ENCODE measurements around the gene PCDHGA1.

PCDHGA1 gene

GRCh38 chr5:141495453-141495811, 165.1 kb downstream of the PCDHGA1 start:
- Histone ChIP-seq H3K36me3 (ENCODE audit: control insufficient read depth in 4 of 4, insufficient read depth in 4 of 4, low read length in 3 of 4) (no peaks in the 10 kb centered on the region), H3K27ac (ENCODE audit: insufficient read depth in 1 of 2, low read depth in 1 of 2, low read length in 2 of 2, poor library complexity in 1 of 2, severe bottlenecking in 2 of 2) (no peak overlapping the region), H3K4me3 (ENCODE audit: control insufficient read depth in 1 of 7, extremely low read depth in 1 of 7, insufficient read depth in 4 of 7, low read depth in 2 of 7, low read length in 6 of 7) (no peak overlapping the region), H3K9me3 (ENCODE audit: control extremely low read depth in 1 of 5, control insufficient read depth in 4 of 5, insufficient read depth in 2 of 5, low read depth in 1 of 5, low read length in 4 of 5) (no peaks in the 10 kb centered on the region), H3K4me1 (ENCODE audit: control extremely low read depth in 1 of 4, control insufficient read depth in 4 of 4, insufficient read depth in 4 of 4, low read length in 3 of 4) (peaks cover 0 to 23% (median 13%) of the 10 kb centered on the region in 4 experiments), H3K27me3 (replicated peaks in 2 of 5; ENCODE audit: control insufficient read depth in 4 of 5, insufficient read depth in 5 of 5, low read length in 4 of 5) (peaks cover 7 to 65% (median 43%) of the 10 kb centered on the region in 5 experiments)
- CTCF ChIA-PET = interaction anchor here (1.6 to 1.8 kb wide), 3 partner anchors 9 to 28 kb away, joined by 4 to 8 read pairs (median 6); no protein-coding TSS in a partner anchor
- POLR2A ChIA-PET = no interaction called here
- WGBS (ENCODE audit: insufficient coverage) = 81% methylated on average over 8 of the region's 8 CpGs
- no peak for DNase-seq

GRCh38 chr5:141496038-141496437, 165.7 kb downstream of the PCDHGA1 start:
- Histone ChIP-seq H3K4me1 (ENCODE audit: control extremely low read depth in 1 of 4, control insufficient read depth in 4 of 4, insufficient read depth in 4 of 4, low read length in 3 of 4) (peaks cover 0 to 21% (median 13%) of the 10 kb centered on the region in 4 experiments), H3K9me3 (ENCODE audit: control extremely low read depth in 1 of 5, control insufficient read depth in 4 of 5, insufficient read depth in 2 of 5, low read depth in 1 of 5, low read length in 4 of 5) (no peaks in the 10 kb centered on the region), H3K27me3 (replicated peaks in 2 of 5; ENCODE audit: control insufficient read depth in 4 of 5, insufficient read depth in 5 of 5, low read length in 4 of 5) (peaks cover 7 to 59% (median 36%) of the 10 kb centered on the region in 5 experiments), H3K4me3 (ENCODE audit: control insufficient read depth in 1 of 7, extremely low read depth in 1 of 7, insufficient read depth in 4 of 7, low read depth in 2 of 7, low read length in 6 of 7) (no peak overlapping the region), H3K36me3 (ENCODE audit: control insufficient read depth in 4 of 4, insufficient read depth in 4 of 4, low read length in 3 of 4) (no peaks in the 10 kb centered on the region), H3K27ac (ENCODE audit: insufficient read depth in 1 of 2, low read depth in 1 of 2, low read length in 2 of 2, poor library complexity in 1 of 2, severe bottlenecking in 2 of 2) (no peak overlapping the region)
- no peak for DNase-seq
- CTCF ChIA-PET = interaction anchor here (1.6 to 1.8 kb wide), 3 partner anchors 10 to 28 kb away, joined by 4 to 8 read pairs (median 6); no protein-coding TSS in a partner anchor
- POLR2A ChIA-PET = no interaction called here
- WGBS (ENCODE audit: insufficient coverage) = 100% methylated on average over 2 of the region's 4 CpGs

- H3K4me3 ChIP-seq (ENCODE audit: control insufficient read depth in 1 of 7, extremely low read depth in 1 of 7, insufficient read depth in 4 of 7, low read depth in 2 of 7, low read length in 6 of 7) = no peak overlapping the region
- no peak for DNase-seq
- POLR2A ChIA-PET = no interaction called here
- CTCF ChIA-PET = interaction anchor here (1.1 to 1.4 kb wide), 3 partner anchors 10 to 84 kb away, joined by 3 to 5 read pairs (median 3); partner anchors contain the start of gene PCDHGB7
- no peak overlapping the region for H3K27ac ChIP-seq (ENCODE audit: insufficient read depth in 1 of 2, low read depth in 1 of 2, low read length in 2 of 2, poor library complexity in 1 of 2, severe bottlenecking in 2 of 2)
- peaks cover 0 to 3% (median 0%) of the 10 kb centered on the region in 5 experiments for H3K27me3 ChIP-seq (replicated peaks in 2 of 5; ENCODE audit: control insufficient read depth in 4 of 5, insufficient read depth in 5 of 5, low read length in 4 of 5)
- H3K4me1 ChIP-seq (ENCODE audit: control extremely low read depth in 1 of 4, control insufficient read depth in 4 of 4, insufficient read depth in 4 of 4, low read length in 3 of 4) = no peaks in the 10 kb centered on the region
- H3K36me3 ChIP-seq (ENCODE audit: control insufficient read depth in 4 of 4, insufficient read depth in 4 of 4, low read length in 3 of 4) = no peaks in the 10 kb centered on the region
- 100% methylated on average over 2 of the region's 7 CpGs for WGBS (ENCODE audit: insufficient coverage)
- no peaks in the 10 kb centered on the region for H3K9me3 ChIP-seq (ENCODE audit: control extremely low read depth in 1 of 5, control insufficient read depth in 4 of 5, insufficient read depth in 2 of 5, low read depth in 1 of 5, low read length in 4 of 5)
Measured at GRCh38 chr5:141501761-141502160, 171.4 kb downstream of the PCDHGA1 start.

- 94% methylated on average over 1 of the region's 2 CpGs for WGBS (ENCODE audit: insufficient coverage)
- Histone ChIP-seq H3K27ac (ENCODE audit: insufficient read depth in 1 of 2, low read depth in 1 of 2, low read length in 2 of 2, poor library complexity in 1 of 2, severe bottlenecking in 2 of 2) (no peak overlapping the region), H3K4me3 (ENCODE audit: control insufficient read depth in 1 of 7, extremely low read depth in 1 of 7, insufficient read depth in 4 of 7, low read depth in 2 of 7, low read length in 6 of 7) (no peak overlapping the region), H3K9me3 (ENCODE audit: control extremely low read depth in 1 of 5, control insufficient read depth in 4 of 5, insufficient read depth in 2 of 5, low read depth in 1 of 5, low read length in 4 of 5) (no peaks in the 10 kb centered on the region), H3K4me1 (ENCODE audit: control extremely low read depth in 1 of 4, control insufficient read depth in 4 of 4, insufficient read depth in 4 of 4, low read length in 3 of 4) (peaks cover 0 to 3% (median 0%) of the 10 kb centered on the region in 4 experiments), H3K36me3 (ENCODE audit: control insufficient read depth in 4 of 4, insufficient read depth in 4 of 4, low read length in 3 of 4) (no peaks in the 10 kb centered on the region), H3K27me3 (replicated peaks in 2 of 5; ENCODE audit: control insufficient read depth in 4 of 5, insufficient read depth in 5 of 5, low read length in 4 of 5) (no peaks in the 10 kb centered on the region)
- no peak for DNase-seq
- POLR2A ChIA-PET = no interaction called here
- CTCF ChIA-PET = interaction anchor here (1.0 to 3.1 kb wide), 3 partner anchors 14 to 82 kb away, joined by 3 to 6 read pairs (median 3); partner anchors contain the start of genes PCDHGA11 and PCDHGC5
Measured at GRCh38 chr5:141503681-141504080, 173.4 kb downstream of the PCDHGA1 start.

DNA sequence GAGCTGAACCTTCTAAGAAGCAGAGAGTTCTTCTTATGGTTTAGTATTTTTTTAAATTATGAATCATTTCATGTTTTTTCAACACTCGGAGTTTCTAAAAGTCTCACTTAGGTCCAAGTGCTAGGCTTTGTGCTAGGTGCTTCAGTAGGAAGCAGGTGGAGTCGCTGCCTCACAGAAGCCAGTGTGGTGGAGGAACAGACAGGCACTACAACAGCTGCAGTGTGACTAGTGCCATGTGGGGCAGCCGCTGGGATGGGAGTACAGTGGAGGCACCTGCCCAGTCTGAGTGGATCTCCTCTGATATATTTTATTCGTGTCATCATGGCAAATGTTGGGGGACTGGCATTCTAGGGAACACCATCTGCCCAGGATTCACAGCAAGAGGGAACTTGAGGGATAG, 173.9 kb downstream of the PCDHGA1 start:
- H3K4me3 ChIP-seq (ENCODE audit: control insufficient read depth in 1 of 7, extremely low read depth in 1 of 7, insufficient read depth in 4 of 7, low read depth in 2 of 7, low read length in 6 of 7) = no peak overlapping the region
- H3K27me3 ChIP-seq (replicated peaks in 2 of 5; ENCODE audit: control insufficient read depth in 4 of 5, insufficient read depth in 5 of 5, low read length in 4 of 5) = no peaks in the 10 kb centered on the region
- CTCF ChIA-PET = interaction anchor here (1.0 to 13.7 kb wide), 5 partner anchors 10 to 83 kb away, joined by 3 to 178 read pairs (median 6); partner anchors contain the start of genes PCDHGA11 and PCDHGC5
- no peak for DNase-seq
- H3K36me3 ChIP-seq (ENCODE audit: control insufficient read depth in 4 of 4, insufficient read depth in 4 of 4, low read length in 3 of 4) = no peaks in the 10 kb centered on the region
- POLR2A ChIA-PET = no interaction called here
- WGBS (ENCODE audit: insufficient coverage) = 96% methylated on average over 3 of the region's 4 CpGs
- peaks cover 0 to 7% (median 2%) of the 10 kb centered on the region in 4 experiments for H3K4me1 ChIP-seq (ENCODE audit: control extremely low read depth in 1 of 4, control insufficient read depth in 4 of 4, insufficient read depth in 4 of 4, low read length in 3 of 4)
- H3K27ac ChIP-seq (ENCODE audit: insufficient read depth in 1 of 2, low read depth in 1 of 2, low read length in 2 of 2, poor library complexity in 1 of 2, severe bottlenecking in 2 of 2) = no peak overlapping the region
- no peaks in the 10 kb centered on the region for H3K9me3 ChIP-seq (ENCODE audit: control extremely low read depth in 1 of 5, control insufficient read depth in 4 of 5, insufficient read depth in 2 of 5, low read depth in 1 of 5, low read length in 4 of 5)

DNA sequence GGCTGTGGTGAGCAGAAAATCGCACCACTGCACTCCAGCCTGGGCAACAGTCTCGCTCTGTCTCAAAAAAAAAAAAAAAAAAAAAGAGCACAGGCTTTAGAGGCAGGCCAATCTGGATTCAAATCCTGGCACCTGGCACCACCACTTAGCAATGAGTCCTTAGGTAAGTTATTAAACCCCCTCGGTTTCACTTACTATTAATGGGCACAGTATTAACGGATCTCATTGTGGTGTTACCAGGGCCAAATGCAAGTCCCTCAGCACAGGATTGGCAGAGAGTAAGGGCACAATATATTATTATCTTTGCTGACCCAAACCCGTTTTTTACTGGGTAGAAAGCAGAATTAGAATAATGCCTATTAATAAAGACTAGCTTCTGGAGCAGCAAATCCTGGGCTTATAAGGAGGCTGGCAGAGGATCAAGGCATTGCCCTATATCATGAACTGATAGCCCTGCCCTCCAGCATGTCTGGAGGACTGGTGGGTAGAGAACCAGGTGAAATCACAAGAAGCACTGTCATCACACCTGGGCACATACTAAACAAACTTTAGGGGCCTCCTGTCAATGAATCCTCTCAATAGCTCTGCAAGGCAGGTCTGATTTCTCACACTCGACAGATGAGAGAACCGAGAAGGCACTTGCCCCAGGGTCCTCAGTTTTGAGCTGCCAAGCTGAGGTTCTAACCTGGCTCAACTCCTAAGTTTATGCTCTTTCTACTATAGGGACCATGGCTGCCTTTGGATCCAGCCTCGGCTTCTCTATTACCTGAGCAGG, 176.3 kb downstream of the PCDHGA1 start:
- no peak for DNase-seq
- Histone ChIP-seq H3K9me3 (ENCODE audit: control extremely low read depth in 1 of 5, control insufficient read depth in 4 of 5, insufficient read depth in 2 of 5, low read depth in 1 of 5, low read length in 4 of 5) (no peaks in the 10 kb centered on the region), H3K4me1 (ENCODE audit: control extremely low read depth in 1 of 4, control insufficient read depth in 4 of 4, insufficient read depth in 4 of 4, low read length in 3 of 4) (peaks cover 0 to 8% (median 4%) of the 10 kb centered on the region in 4 experiments), H3K27me3 (replicated peaks in 2 of 5; ENCODE audit: control insufficient read depth in 4 of 5, insufficient read depth in 5 of 5, low read length in 4 of 5) (no peaks in the 10 kb centered on the region), H3K36me3 (ENCODE audit: control insufficient read depth in 4 of 4, insufficient read depth in 4 of 4, low read length in 3 of 4) (no peaks in the 10 kb centered on the region), H3K27ac (ENCODE audit: insufficient read depth in 1 of 2, low read depth in 1 of 2, low read length in 2 of 2, poor library complexity in 1 of 2, severe bottlenecking in 2 of 2) (no peak overlapping the region), H3K4me3 (ENCODE audit: control insufficient read depth in 1 of 7, extremely low read depth in 1 of 7, insufficient read depth in 4 of 7, low read depth in 2 of 7, low read length in 6 of 7) (no peak overlapping the region)
- ChIA-PET CTCF (interaction anchor here (0.8 to 13.7 kb wide), 7 partner anchors 9 to 136 kb away, joined by 3 to 178 read pairs (median 5); partner anchors contain the start of genes PCDHGB3 and PCDHGC5), POLR2A (interaction anchor here (0.6 kb wide), 1 partner anchor 34 kb away, joined by 3 read pairs; no protein-coding TSS in a partner anchor)
- 94% methylated on average over 7 of the region's 8 CpGs for WGBS (ENCODE audit: insufficient coverage)

All from common myeloid progenitor, CD34-positive (primary cell).